Spinal cord (tissue), 10 donors: ENCODE results near the gene OST4. TPM values are rescaled to one million over a fixed set of nuclear protein-coding genes. Genes with fewer than 3 reads are reported as not detected.

Source experiments
- DNase-seq, 6 donors: peaks; one replicate each; pipeline versions ENCODE4 v3.0.0 to v3.0.0-alpha.2; 2013 to 2015; ENCODE audit warnings: low spot score in 6 of 6, low read depth in 4 of 6
- H3K27ac ChIP-seq: one replicate; pipeline ENCODE4 v1.5.1; 2013; ENCODE audit warnings: low read depth, low read length, control low read depth
- H3K27me3 ChIP-seq: one replicate; pipeline ENCODE4 v1.6.1; 2013; ENCODE audit warnings: low read length; ENCODE audit not compliant: control insufficient read depth, insufficient read depth
- H3K36me3 ChIP-seq: one replicate; pipeline ENCODE4 v1.6.1; 2013; ENCODE audit warnings: low read length; ENCODE audit not compliant: control insufficient read depth, insufficient read depth
- H3K4me1 ChIP-seq: one replicate; pipeline ENCODE4 v1.6.1; 2013; ENCODE audit warnings: low read length; ENCODE audit not compliant: control insufficient read depth, insufficient read depth
- H3K4me3 ChIP-seq: one replicate; pipeline ENCODE4 v1.5.1; 2013; ENCODE audit warnings: low read depth, low read length, control low read depth
- H3K9me3 ChIP-seq: one replicate; pipeline ENCODE4 v1.6.1; 2013; ENCODE audit warnings: low read length; ENCODE audit not compliant: control insufficient read depth, insufficient read depth
- WGBS: methylation state at CpG from one replicate; pipeline ENCODE4 v1.1.5; 2013; ENCODE audit warnings: missing lambda C conversion rate; ENCODE audit not compliant: insufficient coverage; 5-methylcytosine and 5-hydroxymethylcytosine counted together
- polyA plus RNA-seq, 2 donors: library from polyadenylated mRNA; unstranded; fragments of 120-200 nt; gene quantifications; one replicate each; pipeline ENCODE4 v1.2.1, GENCODE V29; 2013; ENCODE audit not compliant: insufficient read length in 2 of 2
- total RNA-seq, 2 donors: library from RNA; depleted of rRNA in 1 of 2; stranded (reverse); fragments of 120-200 nt in 1 of 2; fragments of >200 nt in 1 of 2; gene quantifications; one replicate each; pipeline versions ENCODE4 v1.2.3 to v1.2.4, GENCODE V29; 2013 to 2014
- donor health status: healthy.

OST4 gene
- total and polyA plus RNA-seq, 4 donors: 191 to 454 (median 217) TPM

GRCh38 chr2:27094353-27094984 lies 23.0 kb upstream of the OST4 start:
- 92% methylated on average over 19 of the region's 24 CpGs for WGBS
- H3K36me3 ChIP-seq: peaks cover 21% of the 10 kb centered on the region
- H3K27ac ChIP-seq: no peak overlapping the region
- no peaks in the 10 kb centered on the region for H3K27me3 ChIP-seq
- DNase-seq: no peak
- no peak overlapping the region for H3K4me3 ChIP-seq
- H3K4me1 ChIP-seq: peaks cover 20% of the 10 kb centered on the region
- no peaks in the 10 kb centered on the region for H3K9me3 ChIP-seq

GRCh38 chr2:27093430-27094352 lies 22.2 kb upstream of the OST4 start:
- no peak overlapping the region for H3K4me3 ChIP-seq
- no peaks in the 10 kb centered on the region for H3K27me3 ChIP-seq
- WGBS: 83% methylated on average over 4 of the region's 6 CpGs
- peaks cover 17% of the 10 kb centered on the region for H3K36me3 ChIP-seq
- H3K27ac ChIP-seq: no peak overlapping the region
- H3K9me3 ChIP-seq: no peaks in the 10 kb centered on the region
- no peak for DNase-seq
- H3K4me1 ChIP-seq: peaks cover 26% of the 10 kb centered on the region

- peaks cover 26% of the 10 kb centered on the region for H3K4me1 ChIP-seq
- H3K36me3 ChIP-seq: peaks cover 17% of the 10 kb centered on the region
- DNase-seq: no peak
- H3K27me3 ChIP-seq: no peaks in the 10 kb centered on the region
- H3K4me3 ChIP-seq: no peak overlapping the region
- WGBS: 76% methylated on average over 10 of the region's 10 CpGs
- H3K9me3 ChIP-seq: no peaks in the 10 kb centered on the region
- no peak overlapping the region for H3K27ac ChIP-seq
Measured at GRCh38 chr2:27092696-27093429, 21.4 kb upstream of the OST4 start.

GRCh38 chr2:27091746-27092695 lies 20.6 kb upstream of the OST4 start:
- Histone ChIP-seq H3K27ac (no peak overlapping the region), H3K4me1 (peaks cover 30% of the 10 kb centered on the region), H3K9me3 (no peaks in the 10 kb centered on the region), H3K36me3 (peaks cover 13% of the 10 kb centered on the region), H3K27me3 (no peaks in the 10 kb centered on the region), H3K4me3 (no peak overlapping the region)
- DNase-seq: no peak
- 74% methylated on average over 25 of the region's 25 CpGs for WGBS

- Histone ChIP-seq H3K4me3 (no peak overlapping the region), H3K9me3 (no peaks in the 10 kb centered on the region), H3K4me1 (peaks cover 31% of the 10 kb centered on the region), H3K27ac (no peak overlapping the region), H3K36me3 (peaks cover 8% of the 10 kb centered on the region), H3K27me3 (no peaks in the 10 kb centered on the region)
- no peak for DNase-seq
- 91% methylated on average over 12 of the region's 14 CpGs for WGBS
Measured at GRCh38 chr2:27089111-27089954, 17.9 kb upstream of the OST4 start.

GRCh38 chr2:27088634-27089033 lies 17.2 kb upstream of the OST4 start:
- peaks cover 10% of the 10 kb centered on the region for H3K36me3 ChIP-seq
- no peak overlapping the region for H3K4me3 ChIP-seq
- 84% methylated on average over 5 of the region's 6 CpGs for WGBS
- no peak overlapping the region for H3K27ac ChIP-seq
- DNase-seq: no peak
- no peaks in the 10 kb centered on the region for H3K27me3 ChIP-seq
- peaks cover 31% of the 10 kb centered on the region for H3K4me1 ChIP-seq
- no peaks in the 10 kb centered on the region for H3K9me3 ChIP-seq

- H3K36me3 ChIP-seq: peaks cover 16% of the 10 kb centered on the region
- H3K4me3 ChIP-seq: no peak overlapping the region
- no peaks in the 10 kb centered on the region for H3K27me3 ChIP-seq
- no peak for DNase-seq
- H3K27ac ChIP-seq: no peak overlapping the region
- peaks cover 31% of the 10 kb centered on the region for H3K4me1 ChIP-seq
- 87% methylated on average over 3 of the region's 5 CpGs for WGBS
- no peaks in the 10 kb centered on the region for H3K9me3 ChIP-seq
Measured at GRCh38 chr2:27087823-27088410, 16.5 kb upstream of the OST4 start.
